Measurements from ENCODE around the gene LSM7. TPM values are rescaled to one million over a fixed set of nuclear protein-coding genes. Genes with fewer than 3 reads are reported as not detected.

The LSM7 gene
- total RNA-seq, 1 experiment from 2014 or later = 97.3 TPM

GRCh38 chr19:2306971-2307370 is 21.4 kb downstream of the LSM7 start:
- intact Hi-C loops (cut with micrococcal nuclease; ENCODE audit: unreplicated experiment) = no loop called here
- CTCF ChIA-PET = no interaction called here
- H3K27ac ChIP-seq (ENCODE audit: low read length) = no peak overlapping the region
- no peaks in the 10 kb centered on the region for H3K36me3 ChIP-seq (ENCODE audit: control insufficient read depth, insufficient read depth, low read length)
- ATAC-seq (no peak; the same call in 1 of the 2 replicates), DNase-seq (ENCODE audit: low read depth, low spot score) (no peak)
- TF ChIP-seq REST (IDR thresholded peaks at IDR 0.05; ENCODE audit: insufficient read depth in 1 of 2, low read depth in 2 of 2, low read length in 1 of 2) = no peak
- TF ChIP-seq CTCF (IDR thresholded peaks at IDR 0.05) = no peak
- no peak for TF ChIP-seq POLR2AphosphoS5 (IDR thresholded peaks at IDR 0.05; ENCODE audit: low read depth, low read length)
- no peak for TF ChIP-seq TCF7L2 (IDR thresholded peaks at IDR 0.05; ENCODE audit: low read depth, low read length)
- no peak for TF ChIP-seq SIN3A (IDR thresholded peaks at IDR 0.05; ENCODE audit: borderline replicate concordance, insufficient read depth, low read depth, low read length)
- no TSS peak for BruUV-seq (replicated peaks)
- in situ Hi-C loops (cut with HindIII; ENCODE audit: low pct_unique_long_range_greater_than_20kb, low sequenced_read_pairs) = no loop called here
- H3K9me3 ChIP-seq (ENCODE audit: control insufficient read depth, insufficient read depth, low read depth, low read length) = no peaks in the 10 kb centered on the region
- peaks cover 2% of the 10 kb centered on the region for H3K4me1 ChIP-seq (ENCODE audit: control insufficient read depth, insufficient read depth, low read length)
- no peak overlapping the region for H3K4me3 ChIP-seq (ENCODE audit: low read depth in 2 of 2, low read length in 2 of 2)
- POLR2A ChIA-PET = no interaction called here
- H3K27me3 ChIP-seq (ENCODE audit: control insufficient read depth, insufficient read depth, low read length) = no peaks in the 10 kb centered on the region

GRCh38 chr19:2306281-2306806 is 22.0 kb downstream of the LSM7 start:
- ATAC-seq (0 out of 2 replicates have a peak, but pooled peaks have one; percentile 19), DNase-seq (ENCODE audit: low read depth, low spot score) (no peak)
- H3K9me3 ChIP-seq (ENCODE audit: control insufficient read depth, insufficient read depth, low read depth, low read length) = no peaks in the 10 kb centered on the region
- peaks cover 2% of the 10 kb centered on the region for H3K4me1 ChIP-seq (ENCODE audit: control insufficient read depth, insufficient read depth, low read length)
- H3K4me3 ChIP-seq (ENCODE audit: low read depth in 2 of 2, low read length in 2 of 2) = no peak overlapping the region
- intact Hi-C loops (cut with micrococcal nuclease; ENCODE audit: unreplicated experiment) (no loop called here), in situ Hi-C loops (cut with HindIII; ENCODE audit: low pct_unique_long_range_greater_than_20kb, low sequenced_read_pairs) (no loop called here)
- ChIA-PET POLR2A (interaction anchor here (0.5 kb wide), 1 partner anchor 84 kb away, joined by 4 read pairs; no protein-coding TSS in a partner anchor), CTCF (no interaction called here)
- no peak overlapping the region for H3K27ac ChIP-seq (ENCODE audit: low read length)
- no peaks in the 10 kb centered on the region for H3K36me3 ChIP-seq (ENCODE audit: control insufficient read depth, insufficient read depth, low read length)
- BruUV-seq (replicated peaks) = no TSS peak
- TF ChIP-seq REST (IDR thresholded peaks at IDR 0.05; ENCODE audit: insufficient read depth in 1 of 2, low read depth in 2 of 2, low read length in 1 of 2) (no peak), POLR2AphosphoS5 (IDR thresholded peaks at IDR 0.05; ENCODE audit: low read depth, low read length) (no peak), TCF7L2 (IDR thresholded peaks at IDR 0.05; ENCODE audit: low read depth, low read length) (no peak), CTCF (IDR thresholded peaks at IDR 0.05) (no peak), SIN3A (IDR thresholded peaks at IDR 0.05; ENCODE audit: borderline replicate concordance, insufficient read depth, low read depth, low read length) (no peak)
- H3K27me3 ChIP-seq (ENCODE audit: control insufficient read depth, insufficient read depth, low read length) = no peaks in the 10 kb centered on the region

Data from Panc1 (cell line).